Sigmoid colon (tissue), 4 donors: ENCODE measurements around the gene NELL2.

Source experiments
- CTCF ChIP-seq, 4 experiments: fragments of 450-650 bp in 3 of 4; fragments of 200-600 bp in 1 of 4; IDR thresholded peaks; one replicate each; pipeline ENCODE4 v1.5.1; 2016 to 2019; ENCODE audit warnings: antibody characterized with exemption in 4 of 4, mild to moderate bottlenecking in 3 of 4, moderate library complexity in 2 of 4
- EP300 ChIP-seq, 4 donors: sonication (generic); formaldehyde crosslinking; IDR thresholded peaks; one replicate each; pipeline ENCODE4 v1.6.1; 2017; ENCODE audit warnings: antibody characterized with exemption in 4 of 4
- POLR2A ChIP-seq, 2 donors: fragments of 450-650 bp; IDR thresholded peaks; one replicate each; pipeline ENCODE4 v1.6.1; 2016; ENCODE audit warnings: antibody characterized with exemption in 2 of 2, mild to moderate bottlenecking in 2 of 2, moderate library complexity in 2 of 2
- POLR2AphosphoS5 ChIP-seq, 4 donors: sonication (generic); formaldehyde crosslinking; IDR thresholded peaks; one replicate each; pipeline ENCODE4 v1.6.1; 2017; ENCODE audit warnings: antibody characterized with exemption in 4 of 4

DNA sequence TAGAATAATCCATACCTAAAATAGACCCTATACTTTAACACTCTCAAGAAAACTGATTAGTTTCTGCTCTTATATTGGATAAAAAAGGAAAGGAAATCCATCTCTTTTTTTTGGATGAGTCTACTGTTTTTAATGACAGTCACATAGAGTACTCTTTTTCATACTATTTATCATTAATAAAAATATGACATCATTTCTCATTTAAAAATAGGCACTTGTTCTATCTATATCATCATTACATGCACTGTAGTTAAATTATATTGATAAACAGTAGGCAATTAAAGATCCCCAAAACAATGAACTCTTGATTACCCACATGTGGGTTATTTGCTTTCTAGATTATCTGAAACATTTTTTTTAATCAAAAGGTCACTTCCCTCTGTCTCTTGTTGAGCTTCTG, 338.8 kb downstream of the NELL2 start:
- no peak for TF ChIP-seq POLR2A (IDR thresholded peaks at IDR 0.05)
- no peak for TF ChIP-seq POLR2AphosphoS5 (IDR thresholded peaks at IDR 0.05)
- TF ChIP-seq CTCF (IDR thresholded peaks at IDR 0.05), result no peak
- no peak for TF ChIP-seq EP300 (IDR thresholded peaks at IDR 0.05)
